HG02623 (cell line): ENCODE data around the gene ATIC.

Source experiments
- ATAC-seq: cut with Tn5 transposase; IDR thresholded peaks from one replicate; pipeline ENCODE4 v1.9.1; 2021; ENCODE audit warnings: moderate library complexity; ENCODE audit not compliant: unreplicated experiment

The ATIC gene

GRCh38 chr2:215314896-215315295 is 3.0 kb downstream of the ATIC start:
- no peak for ATAC-seq

GRCh38 chr2:215315301-215315700 is 3.4 kb downstream of the ATIC start:
- ATAC-seq = no peak

- no peak for ATAC-seq
Measured at GRCh38 chr2:215316336-215316735, 4.5 kb downstream of the ATIC start.

GRCh38 chr2:215319500-215319899 is 7.6 kb downstream of the ATIC start:
- ATAC-seq = no peak

GRCh38 chr2:215320102-215320501 is 8.2 kb downstream of the ATIC start:
- ATAC-seq = no peak

- no peak for ATAC-seq
Measured at GRCh38 chr2:215320679-215321078, 8.8 kb downstream of the ATIC start.

GRCh38 chr2:215324811-215325210 is 13.0 kb downstream of the ATIC start:
- no peak for ATAC-seq

- no peak for ATAC-seq
Measured at GRCh38 chr2:215328066-215328465, 16.2 kb downstream of the ATIC start.

GRCh38 chr2:215332872-215333595 is 21.2 kb downstream of the ATIC start:
- peak; percentile 61 for ATAC-seq

GRCh38 chr2:215338883-215339679 is 27.2 kb downstream of the ATIC start:
- no peak for ATAC-seq

GRCh38 chr2:215347878-215348277 is 36.0 kb downstream of the ATIC start:
- ATAC-seq = no peak

- no peak for ATAC-seq
Measured at GRCh38 chr2:215352602-215353001, 40.7 kb downstream of the ATIC start.

- no peak for ATAC-seq
Measured at GRCh38 chr2:215354771-215355695, 43.2 kb downstream of the ATIC start.

- no peak for ATAC-seq
Measured at GRCh38 chr2:215355801-215356200, 43.9 kb downstream of the ATIC start.

- no peak for ATAC-seq
Measured at GRCh38 chr2:215356334-215356947, 44.6 kb downstream of the ATIC start.

- no peak for ATAC-seq
Measured at GRCh38 chr2:215356948-215357461, 45.1 kb downstream of the ATIC start.

GRCh38 chr2:215357660-215358059 is 45.8 kb downstream of the ATIC start:
- no peak for ATAC-seq

- no peak for ATAC-seq
Measured at GRCh38 chr2:215358312-215358845, 46.5 kb downstream of the ATIC start.

- no peak for ATAC-seq
Measured at GRCh38 chr2:215358891-215359575, 47.2 kb downstream of the ATIC start.

GRCh38 chr2:215359576-215359922 is 47.7 kb downstream of the ATIC start:
- no peak for ATAC-seq
